IMR-90 (cell line): Measurements from ENCODE around the gene IL17A. TPM values are rescaled to one million over a fixed set of nuclear protein-coding genes. Genes with fewer than 3 reads are reported as not detected.
"Not testable (repeated sequence)": the region's sequence is repeated elsewhere in the genome, so short reads cannot be mapped to it uniquely, and the experiment has no call there.

Source experiments
- ATAC-seq: fragments of 200-7000 bp; cut with Tn5 transposase; 2 replicates; pipeline ENCODE4 v1.9.1; 2020; ENCODE audit warnings: low read depth, mild to moderate bottlenecking, moderate library complexity
- BruUV-seq: library from RNA; stranded (reverse); fragments of 400-500 nt; replicated peaks from 2 replicates; lab custom pipeline; 2021; lab: Mats Ljungman, UMichigan
- CTCF ChIA-PET: fragments of 300-600 bp; formaldehyde crosslinking; extraction: SDS; loops from one replicate; lab custom pipeline; 2021; ENCODE audit warnings: antibody characterized with exemption; lab: Yijun Ruan, JAX
- POLR2A ChIA-PET: fragments of 300-600 bp; sonication (Branson Sonifier 250); formaldehyde crosslinking; loops from one replicate; lab custom pipeline; 2022; ENCODE audit warnings: antibody characterized with exemption; ENCODE audit not compliant: unreplicated experiment; lab: Charles Lee
- DNase-seq: peaks from one replicate; pipeline ENCODE4 v3.0.0; 2013
- H2AFZ ChIP-seq: replicated peaks from 2 replicates; pipeline ENCODE3; 2013; ENCODE audit warnings: low read length, mild to moderate bottlenecking; ENCODE audit not compliant: poor library complexity
- H2AK5ac ChIP-seq: 2 replicates; pipeline ENCODE4 v1.6.1; 2013; ENCODE audit warnings: low read depth, low read length, inconsistent platforms
- H2AK9ac ChIP-seq: replicated peaks from 2 replicates; pipeline ENCODE3; 2013; ENCODE audit warnings: mild to moderate bottlenecking, low read depth, low read length, moderate library complexity; ENCODE audit not compliant: poor library complexity
- H2BK120ac ChIP-seq: 2 replicates; pipeline ENCODE4 v1.6.1; 2013; ENCODE audit warnings: low read depth, low read length, inconsistent platforms
- H2BK15ac ChIP-seq: 3 replicates; pipeline ENCODE4 v1.6.1; 2013; ENCODE audit warnings: low read depth, low read length, inconsistent platforms
- H2BK20ac ChIP-seq: 2 replicates; pipeline ENCODE4 v1.6.1; 2013; ENCODE audit warnings: low read depth, mild to moderate bottlenecking, inconsistent platforms, low read length, moderate library complexity
- H2BK5ac ChIP-seq: 2 replicates; pipeline ENCODE4 v1.6.1; 2013; ENCODE audit warnings: mild to moderate bottlenecking, low read depth, low read length, inconsistent platforms; ENCODE audit not compliant: poor library complexity, severe bottlenecking
- H3K14ac ChIP-seq: replicated peaks from 2 replicates; pipeline ENCODE4 v1.6.1; 2013; ENCODE audit warnings: low read depth, low read length, inconsistent platforms
- H3K18ac ChIP-seq: 2 replicates; pipeline ENCODE4 v1.6.1; 2013; ENCODE audit warnings: low read depth, low read length, control low read depth
- H3K23ac ChIP-seq: 2 replicates; pipeline ENCODE4 v1.6.1; 2013; ENCODE audit warnings: low read depth, low read length, inconsistent platforms
- H3K27ac ChIP-seq: 2 replicates; pipeline ENCODE4 v1.5.1; 2013; ENCODE audit warnings: mild to moderate bottlenecking, control low read depth, low read length; ENCODE audit not compliant: insufficient read depth
- H3K27me3 ChIP-seq: 2 replicates; pipeline ENCODE4 v1.6.1; 2013; ENCODE audit warnings: low read length; ENCODE audit not compliant: control insufficient read depth, insufficient read depth
- H3K36me3 ChIP-seq: 2 replicates; pipeline ENCODE4 v1.6.1; 2013; ENCODE audit warnings: low read length, mixed read lengths; ENCODE audit not compliant: control insufficient read depth, insufficient read depth
- H3K4ac ChIP-seq: 2 replicates; pipeline ENCODE4 v1.6.1; 2013; ENCODE audit warnings: low read depth, low read length, inconsistent platforms
- H3K4me1 ChIP-seq: 2 replicates; pipeline ENCODE4 v1.6.1; 2013; ENCODE audit warnings: low read length, mixed read lengths; ENCODE audit not compliant: control insufficient read depth, insufficient read depth
- H3K4me2 ChIP-seq: 2 replicates; pipeline ENCODE4 v1.6.1; 2013; ENCODE audit warnings: low read depth, mild to moderate bottlenecking, control low read depth, low read length, moderate library complexity
- H3K4me3 ChIP-seq: 2 replicates; pipeline ENCODE4 v1.5.1; 2013; ENCODE audit warnings: low read depth, mild to moderate bottlenecking, control low read depth, low read length, moderate library complexity; ENCODE audit not compliant: insufficient read depth
- H3K56ac ChIP-seq: 2 replicates; pipeline ENCODE4 v1.6.1; 2013; ENCODE audit warnings: low read length, inconsistent platforms; ENCODE audit not compliant: insufficient read depth; ENCODE audit errors: extremely low read depth
- H3K79me1 ChIP-seq, 2 experiments: 2 replicates each; pipeline ENCODE4 v1.6.1; 2013; ENCODE audit warnings: low read length in 2 of 2, inconsistent platforms in 1 of 2, low read depth in 1 of 2
- H3K9ac ChIP-seq: 2 replicates; pipeline ENCODE4 v1.6.1; 2013; ENCODE audit warnings: low read depth, low read length, control low read depth
- H3K9me1 ChIP-seq: 2 replicates; pipeline ENCODE4 v1.6.1; 2013; ENCODE audit warnings: low read length, inconsistent platforms; ENCODE audit not compliant: insufficient read depth
- H3K9me3 ChIP-seq: 2 replicates; pipeline ENCODE4 v1.6.1; 2013; ENCODE audit warnings: low read length; ENCODE audit not compliant: control insufficient read depth, insufficient read depth
- H4K20me1 ChIP-seq: 2 replicates; pipeline ENCODE4 v1.6.1; 2013; ENCODE audit warnings: low read length, inconsistent platforms; ENCODE audit not compliant: insufficient read depth
- H4K5ac ChIP-seq: 2 replicates; pipeline ENCODE4 v1.6.1; 2013; ENCODE audit warnings: mild to moderate bottlenecking, low read depth, low read length, control low read depth
- H4K8ac ChIP-seq, 2 experiments: 2 replicates each; pipeline ENCODE4 v1.6.1; 2013; ENCODE audit warnings: low read depth in 2 of 2, low read length in 2 of 2, control low read depth in 1 of 2, inconsistent platforms in 1 of 2
- H4K91ac ChIP-seq: 2 replicates; pipeline ENCODE4 v1.6.1; 2013; ENCODE audit warnings: low read depth, low read length, inconsistent platforms; ENCODE audit not compliant: insufficient read depth
- CHD1 ChIP-seq: IDR thresholded peaks from 2 replicates; pipeline ENCODE4 v1.6.1; 2012; ENCODE audit warnings: low read depth, low read length, improper control_type of control experiment
- MAFK ChIP-seq: IDR thresholded peaks from 2 replicates; pipeline ENCODE4 v1.6.1; 2012; ENCODE audit warnings: low read depth, low read length, improper control_type of control experiment
- MAZ ChIP-seq: IDR thresholded peaks from 2 replicates; pipeline ENCODE4 v1.6.1; 2012; ENCODE audit warnings: low read depth, mild to moderate bottlenecking, low read length, improper control_type of control experiment, moderate library complexity, borderline replicate concordance
- MXI1 ChIP-seq: IDR thresholded peaks from 2 replicates; pipeline ENCODE4 v1.6.1; 2012; ENCODE audit warnings: low read depth, mild to moderate bottlenecking, low read length, moderate library complexity, borderline replicate concordance
- POLR2A ChIP-seq: IDR thresholded peaks from 2 replicates; pipeline ENCODE4 v1.6.1; 2012; ENCODE audit warnings: mild to moderate bottlenecking, low read depth, low read length
- RFX5 ChIP-seq: IDR thresholded peaks from 2 replicates; pipeline ENCODE4 v1.8.0; 2012; ENCODE audit warnings: low read depth, mild to moderate bottlenecking, low read length, moderate library complexity
- SMC3 ChIP-seq: fragments of 150-350 bp; IDR thresholded peaks from 2 replicates; pipeline ENCODE4 v1.6.1; 2016; ENCODE audit warnings: low read depth, mild to moderate bottlenecking, antibody characterized with exemption, low read length, moderate library complexity
- WGBS, 2 experiments: methylation state at CpG; one replicate each; pipeline versions ENCODE4 v1.1.5 to v1.1.7; 2013; ENCODE audit warnings: missing lambda C conversion rate in 2 of 2; ENCODE audit not compliant: insufficient read length in 1 of 2; ENCODE audit errors: extremely low coverage in 2 of 2; 5-methylcytosine and 5-hydroxymethylcytosine counted together
- dilution Hi-C: fragments of 300-500 bp; cut with HindIII; formaldehyde crosslinking; loops from one replicate; pipeline ENCODE4 v1.14.3; 2018; ENCODE audit warnings: low sequenced_read_pairs; ENCODE audit not compliant: unreplicated experiment
- in situ Hi-C: fragments of 300-500 bp; cut with MboI; formaldehyde crosslinking; loops from 3 replicates; pipeline ENCODE4 v1.14.3; 2019; ENCODE audit warnings: low sequenced_read_pairs, inconsistent platforms, mixed read lengths
- intact Hi-C: fragments of 100-400 bp; cut with micrococcal nuclease; formaldehyde crosslinking; loops from 2 replicates; pipeline ENCODE4 v1.10.0; 2022
- polyA plus RNA-seq, 3 experiments: library from polyadenylated mRNA; depleted of rRNA; stranded (reverse); fragments of >200 nt; gene quantifications; 2 replicates each; pipeline ENCODE4 v1.2.3, GENCODE V29; 2012; ENCODE audit warnings: low replicate concordance in 1 of 3
- total RNA-seq: library from RNA; depleted of rRNA; stranded (reverse); fragments of >200 nt; gene quantifications from 2 replicates; pipeline ENCODE4 v1.2.3, GENCODE V29; 2012
- TF ChIP-seq, protein P1 (sequence below): fragments of 150-350 bp; IDR thresholded peaks from 2 replicates; pipeline ENCODE4 v1.6.1; 2017; ENCODE audit warnings: mild to moderate bottlenecking, antibody characterized with exemption, low read length, low read depth

The IL17A gene
- total and polyA plus RNA-seq, 2 of the 4 experiments (the other 2 are of a cell fraction): not detected

DNA sequence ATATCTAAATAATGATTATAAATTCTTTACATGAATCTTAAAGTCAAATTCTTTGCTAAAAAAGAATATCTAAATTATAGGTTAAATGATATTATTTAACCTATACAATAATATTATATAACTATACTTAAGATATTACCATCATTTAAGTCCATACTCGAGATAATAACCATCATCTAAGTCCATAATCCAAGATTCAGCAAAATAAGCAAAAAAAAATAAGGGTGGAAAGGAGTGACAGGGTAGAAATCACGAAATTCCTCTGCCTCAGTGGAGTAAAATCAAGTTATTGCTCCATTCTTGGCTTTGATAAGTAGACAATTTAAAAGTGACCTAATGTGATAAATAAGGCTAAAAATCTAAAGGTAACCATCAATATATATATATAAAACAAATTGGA is 9.7 kb downstream of the IL17A start:
- ATAC-seq: no peak
- Histone ChIP-seq H3K27me3 (no peaks in the 10 kb centered on the region), H2BK120ac (no peak overlapping the region), H3K23ac (no peak overlapping the region), H3K9me1 (no peaks in the 10 kb centered on the region), H3K14ac (no peak overlapping the region), H2AFZ (no peak overlapping the region), H3K9me3 (peaks cover 3% of the 10 kb centered on the region; the same call in 1 of the 2 replicates), H3K9ac (no peak overlapping the region), H4K8ac (no peak overlapping the region), H3K4me1 (no peaks in the 10 kb centered on the region), H3K56ac (no peak overlapping the region), H3K4ac (no peak overlapping the region), H2BK5ac (no peak overlapping the region), H4K91ac (no peak overlapping the region), H2AK9ac (no peak overlapping the region), H4K20me1 (no peaks in the 10 kb centered on the region), H4K5ac (no peak overlapping the region), H2BK20ac (no peak overlapping the region), H3K18ac (no peak overlapping the region), H2BK15ac (no peak overlapping the region), H3K27ac (no peak overlapping the region), H3K4me3 (no peak overlapping the region), H2AK5ac (no peak overlapping the region), H3K4me2 (no peak overlapping the region), H3K36me3 (no peaks in the 10 kb centered on the region), H3K79me1 (no peaks in the 10 kb centered on the region)
- no TSS peak for BruUV-seq
- no CpG with 5 or more reads among the region's 2 CpGs for WGBS, 2 experiments
- ChIA-PET CTCF (no interaction called here), POLR2A (no interaction called here)
- dilution Hi-C loops (no loop called here), in situ Hi-C loops (no loop called here), intact Hi-C loops (no loop called here)
- TF ChIP-seq SMC3 (no peak), RFX5 (no peak), MXI1 (no peak), CHD1 (no peak), POLR2A (no peak), MAZ (no peak), MAFK (peak; percentile 21; the same call in 1 of the 2 replicates)
- TF ChIP-seq, protein P1, sequence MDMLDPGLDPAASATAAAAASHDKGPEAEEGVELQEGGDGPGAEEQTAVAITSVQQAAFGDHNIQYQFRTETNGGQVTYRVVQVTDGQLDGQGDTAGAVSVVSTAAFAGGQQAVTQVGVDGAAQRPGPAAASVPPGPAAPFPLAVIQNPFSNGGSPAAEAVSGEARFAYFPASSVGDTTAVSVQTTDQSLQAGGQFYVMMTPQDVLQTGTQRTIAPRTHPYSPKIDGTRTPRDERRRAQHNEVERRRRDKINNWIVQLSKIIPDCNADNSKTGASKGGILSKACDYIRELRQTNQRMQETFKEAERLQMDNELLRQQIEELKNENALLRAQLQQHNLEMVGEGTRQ: no peak
- DNase-seq: no peak

DNA sequence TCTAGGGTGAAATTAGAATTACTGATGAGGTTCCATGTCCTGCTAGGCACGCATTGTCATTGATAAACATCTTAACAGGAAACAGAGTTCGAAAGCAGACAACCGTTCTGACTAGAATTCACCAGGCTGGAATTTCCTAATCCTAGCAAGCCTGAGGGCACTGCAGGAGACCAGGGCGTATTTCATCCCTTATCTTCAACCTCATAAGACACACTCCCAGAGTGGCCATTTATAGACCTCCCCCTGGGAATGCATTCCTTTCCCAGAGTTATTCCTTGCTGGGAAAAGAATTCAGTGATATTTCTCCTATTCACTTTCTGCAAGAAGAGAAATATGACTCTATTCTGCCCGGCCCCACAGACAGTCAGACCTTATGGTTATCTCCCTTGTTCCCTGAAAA is 13.9 kb downstream of the IL17A start:
- H2AK5ac ChIP-seq, H3K4ac ChIP-seq, H3K23ac ChIP-seq, H4K20me1 ChIP-seq, H4K5ac ChIP-seq, H2BK20ac ChIP-seq, H4K8ac ChIP-seq, H3K4me1 ChIP-seq, H3K18ac ChIP-seq, H3K27me3 ChIP-seq, H3K4me2 ChIP-seq, dilution Hi-C loops, H3K79me1 ChIP-seq, ATAC-seq, H3K36me3 ChIP-seq, H3K27ac ChIP-seq, POLR2A ChIA-PET, CTCF ChIA-PET, H2AK9ac ChIP-seq, H3K4me3 ChIP-seq, in situ Hi-C loops, H2AFZ ChIP-seq, H3K14ac ChIP-seq, intact Hi-C loops, H4K91ac ChIP-seq, H2BK5ac ChIP-seq, H3K56ac ChIP-seq, H3K9me1 ChIP-seq, H3K9ac ChIP-seq, DNase-seq, H2BK120ac ChIP-seq, H2BK15ac ChIP-seq, H3K9me3 ChIP-seq, BruUV-seq: not testable (repeated sequence)
- 80% methylated on average over 1 of the region's 5 CpGs; no CpG with 5 or more reads in 1 of the 2 experiments for WGBS, 2 experiments
